H1 (cell line): ENCODE data around the gene FAM53C. TPM values are rescaled to one million over a fixed set of nuclear protein-coding genes. Genes with fewer than 3 reads are reported as not detected.

Source experiments
- CTCF ChIA-PET: fragments of 300-600 bp; sonication (Branson Sonifier 250); formaldehyde crosslinking; loops from one replicate; lab custom pipeline; 2021; ENCODE audit not compliant: partially characterized antibody; lab: Charles Lee
- POLR2A ChIA-PET: fragments of 300-600 bp; sonication (Branson Sonifier 250); formaldehyde crosslinking; loops from one replicate; lab custom pipeline; 2021; ENCODE audit warnings: inconsistent platforms; ENCODE audit not compliant: partially characterized antibody; lab: Charles Lee
- DNase-seq, 2 experiments: peaks; one replicate each; pipeline versions ENCODE4 v3.0.0 to v3.0.0-alpha.2; 2010 to 2022; ENCODE audit warnings: low spot score in 2 of 2, low read depth in 1 of 2, mixed read lengths in 1 of 2
- FAIRE-seq: peaks from 2 replicates; lab custom pipeline; 2011; peaks lifted over from hg19 to GRCh38; lab: Jason Lieb, UNC
- H2AFZ ChIP-seq: 2 replicates; pipeline ENCODE4 v1.8.1; 2012; ENCODE audit warnings: low read length, inconsistent platforms
- H2AK5ac ChIP-seq: 2 replicates; pipeline ENCODE4 v1.6.1; 2013; ENCODE audit warnings: low read depth, low read length
- H2BK120ac ChIP-seq: replicated peaks from 2 replicates; pipeline ENCODE3; 2013; ENCODE audit warnings: low read depth, low read length, inconsistent platforms
- H2BK12ac ChIP-seq: 2 replicates; pipeline ENCODE4 v1.6.1; 2013; ENCODE audit warnings: low read depth, low read length
- H2BK15ac ChIP-seq: 2 replicates; pipeline ENCODE4 v1.6.1; 2013; ENCODE audit warnings: low read length
- H2BK20ac ChIP-seq: 2 replicates; pipeline ENCODE4 v1.6.1; 2013; ENCODE audit warnings: low read length
- H2BK5ac ChIP-seq: 2 replicates; pipeline ENCODE4 v1.6.1; 2013; ENCODE audit warnings: low read depth, low read length
- H3K14ac ChIP-seq: 2 replicates; pipeline ENCODE4 v1.6.1; 2013; ENCODE audit warnings: inconsistent platforms; ENCODE audit not compliant: insufficient read length
- H3K18ac ChIP-seq: 2 replicates; pipeline ENCODE4 v1.6.1; 2013; ENCODE audit warnings: low read length; ENCODE audit errors: extremely low read depth
- H3K23ac ChIP-seq: 2 replicates; pipeline ENCODE4 v1.6.1; 2013; ENCODE audit warnings: inconsistent platforms; ENCODE audit not compliant: insufficient read length
- H3K23me2 ChIP-seq: 2 replicates; pipeline ENCODE4 v1.6.1; 2013; ENCODE audit warnings: low read depth, low read length
- H3K27ac ChIP-seq: 2 replicates; pipeline ENCODE4 v1.6.1; 2011; ENCODE audit warnings: low read depth, low read length, inconsistent platforms
- H3K27me3 ChIP-seq, 4 experiments: replicated peaks in 1 of 4; 1 replicate in 1 of 4; 2 replicates in 3 of 4; pipeline versions ENCODE4 v1.6.1 to v1.8.1; 2011 to 2013; ENCODE audit warnings: low read length in 3 of 4, mild to moderate bottlenecking in 3 of 4, inconsistent platforms in 2 of 4, mixed read lengths in 2 of 4, moderate library complexity in 1 of 4; ENCODE audit not compliant: control insufficient read depth in 3 of 4, insufficient read depth in 3 of 4; ENCODE audit errors: extremely low read depth in 1 of 4
- H3K36me3 ChIP-seq, 4 experiments: 2 replicates each; pipeline versions ENCODE4 v1.6.1 to v1.8.1; 2011 to 2013; ENCODE audit warnings: mild to moderate bottlenecking in 4 of 4, low read length in 3 of 4, moderate library complexity in 2 of 4, control low read depth in 1 of 4, inconsistent platforms in 1 of 4; ENCODE audit not compliant: insufficient read depth in 4 of 4, control insufficient read depth in 2 of 4
- H3K4ac ChIP-seq: replicated peaks from 2 replicates; pipeline ENCODE3; 2013; ENCODE audit warnings: low read length, low read depth, mixed read lengths, inconsistent platforms; ENCODE audit not compliant: insufficient read length
- H3K4me1 ChIP-seq, 4 experiments: replicated peaks in 1 of 4; 1 replicate in 1 of 4; 2 replicates in 3 of 4; pipeline versions ENCODE4 v1.6.1 to v1.8.1; 2011 to 2013; ENCODE audit warnings: low read length in 3 of 4, inconsistent platforms in 2 of 4, mixed read lengths in 1 of 4; ENCODE audit not compliant: insufficient read depth in 4 of 4, control insufficient read depth in 3 of 4
- H3K4me2 ChIP-seq, 2 experiments: 2 replicates each; pipeline versions ENCODE4 v1.6.1 to v1.8.1; 2011 to 2013; ENCODE audit warnings: low read depth in 2 of 2, low read length in 2 of 2, control low read depth in 1 of 2, inconsistent platforms in 1 of 2, mild to moderate bottlenecking in 1 of 2; ENCODE audit not compliant: insufficient read depth in 1 of 2
- H3K4me3 ChIP-seq, 4 experiments: fragments of 200-600, 300-600 bp in 1 of 4; sonication (generic), shearing (Covaris generic), sonication (Bioruptor Twin) in 1 of 4; 2 replicates each; pipeline versions ENCODE4 v1.5.1 to v1.8.1; 2011 to 2016; ENCODE audit warnings: low read length in 4 of 4, low read depth in 3 of 4, control low read depth in 2 of 4, inconsistent platforms in 2 of 4, mild to moderate bottlenecking in 2 of 4, mixed read lengths in 1 of 4, moderate library complexity in 1 of 4; ENCODE audit not compliant: insufficient read depth in 2 of 4; ENCODE audit errors: extremely low read depth in 1 of 4
- H3K56ac ChIP-seq: replicated peaks from 2 replicates; pipeline ENCODE3; 2013; ENCODE audit warnings: low read depth, mild to moderate bottlenecking, mixed read lengths, low read length, inconsistent platforms; ENCODE audit not compliant: insufficient read length
- H3K79me1 ChIP-seq: 2 replicates; pipeline ENCODE4 v1.6.1; 2013; ENCODE audit warnings: low read depth, low read length, control low read depth
- H3K79me2 ChIP-seq, 2 experiments: 2 replicates each; pipeline versions ENCODE4 v1.6.1 to v1.8.1; 2012 to 2013; ENCODE audit warnings: low read length in 2 of 2, mild to moderate bottlenecking in 2 of 2, inconsistent platforms in 1 of 2; ENCODE audit not compliant: insufficient read depth in 2 of 2, control insufficient read depth in 1 of 2
- H3K9ac ChIP-seq, 4 experiments: replicated peaks in 1 of 4; 1 replicate in 1 of 4; 2 replicates in 3 of 4; pipeline versions ENCODE4 v1.6.1 to v1.8.1; 2011 to 2013; ENCODE audit warnings: low read depth in 3 of 4, low read length in 3 of 4, control low read depth in 2 of 4, mild to moderate bottlenecking in 2 of 4, moderate library complexity in 2 of 4, inconsistent platforms in 1 of 4; ENCODE audit errors: extremely low read depth in 1 of 4
- H3K9me3 ChIP-seq, 2 experiments: 2 replicates each; pipeline versions ENCODE4 v1.6.1 to v1.8.1; 2012 to 2013; ENCODE audit warnings: mild to moderate bottlenecking in 2 of 2, moderate library complexity in 2 of 2, control low read depth in 1 of 2, inconsistent platforms in 1 of 2, low read depth in 1 of 2, low read length in 1 of 2, mixed read lengths in 1 of 2; ENCODE audit not compliant: insufficient read depth in 2 of 2
- H4K20me1 ChIP-seq, 2 experiments: replicated peaks in 1 of 2; 2 replicates each; pipeline versions ENCODE3 to v1.8.1; 2011 to 2013; ENCODE audit warnings: inconsistent platforms in 2 of 2, low read length in 2 of 2, mild to moderate bottlenecking in 1 of 2; ENCODE audit not compliant: insufficient read depth in 2 of 2, control insufficient read depth in 1 of 2
- H4K5ac ChIP-seq: 2 replicates; pipeline ENCODE4 v1.6.1; 2013; ENCODE audit warnings: low read length, low read depth, mixed read lengths, inconsistent platforms; ENCODE audit not compliant: insufficient read length
- H4K8ac ChIP-seq: 2 replicates; pipeline ENCODE4 v1.8.0; 2013; ENCODE audit warnings: mild to moderate bottlenecking, moderate library complexity, low read length, inconsistent platforms; ENCODE audit not compliant: insufficient read depth; ENCODE audit errors: extremely low read depth
- H4K91ac ChIP-seq: replicated peaks from 2 replicates; pipeline ENCODE3; 2013; ENCODE audit warnings: low read length, mixed read lengths, inconsistent platforms; ENCODE audit not compliant: insufficient read length
- ASH2L ChIP-seq: fragments of 200-600, 300-600 bp; sonication (generic); IDR thresholded peaks from one replicate; pipeline ENCODE4 v1.7.1; 2017; ENCODE audit warnings: low read length
- CHD1 ChIP-seq: IDR thresholded peaks from 2 replicates; pipeline ENCODE4 v1.6.1; 2012; ENCODE audit warnings: low read depth, low read length, improper control_type of control experiment
- MAFK ChIP-seq: IDR thresholded peaks from 2 replicates; pipeline ENCODE4 v1.6.1; 2012; ENCODE audit warnings: low read depth, mild to moderate bottlenecking, improper control_type of control experiment, low read length
- POLR2A ChIP-seq, 2 experiments: IDR thresholded peaks; 1 replicate in 1 of 2; 2 replicates in 1 of 2; pipeline ENCODE4 v1.6.1; 2011; ENCODE audit warnings: low read depth in 2 of 2, low read length in 2 of 2, mild to moderate bottlenecking in 2 of 2; ENCODE audit errors: control extremely low read depth in 1 of 2
- RNF2 ChIP-seq: fragments of 200-900, 300-1000 bp; sonication (generic); IDR thresholded peaks from 2 replicates; pipeline ENCODE4 v1.7.1; 2016; ENCODE audit warnings: borderline replicate concordance, low read depth, mild to moderate bottlenecking, antibody characterized with exemption, low read length; ENCODE audit not compliant: poor library complexity, severe bottlenecking; ENCODE audit errors: missing control alignments
- RXRA ChIP-seq: IDR thresholded peaks from 2 replicates; pipeline ENCODE4 v1.6.1; 2011; ENCODE audit warnings: low read depth, mild to moderate bottlenecking, low read length, moderate library complexity; ENCODE audit not compliant: insufficient read depth
- SIX5 ChIP-seq: IDR thresholded peaks from 2 replicates; pipeline ENCODE4 v1.6.1; 2011; ENCODE audit warnings: mild to moderate bottlenecking, low read depth, low read length
- SP1 ChIP-seq: IDR thresholded peaks from 2 replicates; pipeline ENCODE4 v1.6.1; 2011; ENCODE audit warnings: low read depth, low read length
- SRF ChIP-seq: IDR thresholded peaks from 2 replicates; pipeline ENCODE4 v1.6.1; 2011; ENCODE audit warnings: mild to moderate bottlenecking, low read depth, low read length, moderate library complexity
- TAF1 ChIP-seq: IDR thresholded peaks from 2 replicates; pipeline ENCODE4 v1.6.1; 2011; ENCODE audit warnings: mild to moderate bottlenecking, low read depth, low read length
- TCF12 ChIP-seq: IDR thresholded peaks from 2 replicates; pipeline ENCODE4 v1.6.1; 2011; ENCODE audit warnings: low read depth, mild to moderate bottlenecking, low read length
- ZNF274 ChIP-seq: IDR thresholded peaks from 2 replicates; pipeline ENCODE4 v1.7.0; 2012; ENCODE audit warnings: low read length, borderline replicate concordance; ENCODE audit errors: extremely low read depth
- WGBS, 2 experiments: shearing (Covaris generic) in 1 of 2; methylation state at CpG; one replicate each; pipeline versions ENCODE4 v1.1.6 to v1.1.7; 2013 to 2015; ENCODE audit warnings: low lambda C conversion rate in 2 of 2, mixed read lengths in 2 of 2, inconsistent platforms in 1 of 2, low coverage in 1 of 2, missing lambda C conversion rate in 1 of 2; ENCODE audit not compliant: insufficient replicate concordance in 2 of 2, insufficient coverage in 1 of 2, insufficient read length in 1 of 2; ENCODE audit errors: extremely low coverage in 1 of 2, missing lambda C conversion rate in 1 of 2; 5-methylcytosine and 5-hydroxymethylcytosine counted together
- polyA plus RNA-seq, 7 experiments: library from polyadenylated mRNA; depleted of rRNA in 3 of 7; stranded (reverse) in 5 of 7; unstranded in 2 of 7; fragments of >200 nt in 5 of 7; fragments of 200-250 nt in 2 of 7; gene quantifications; 1 replicate in 5 of 7; 2 replicates in 1 of 7; 4 replicates in 1 of 7; pipeline versions ENCODE4 v1.2.1 to v1.2.3, GENCODE V29; 2011 to 2013; ENCODE audit warnings: missing spikeins in 2 of 7, mixed read lengths in 2 of 7
- total RNA-seq: library from RNA; stranded (reverse); fragmentation: NEBNext Ultra II Directional; extraction: Animal tissue kit (Norgen Biotek cat#: 25700); gene quantifications from 2 replicates; pipeline ENCODE4 v1.2.1, GENCODE V29; 2021
- TF ChIP-seq, protein P1 (sequence below): IDR thresholded peaks from 2 replicates; pipeline ENCODE4 v1.6.1; 2011; ENCODE audit warnings: low read length, improper control_type of control experiment
- TF ChIP-seq, protein P2 (sequence below): IDR thresholded peaks from 2 replicates; pipeline ENCODE4 v1.6.1; 2012; ENCODE audit warnings: inconsistent platforms

FAM53C gene
- total and polyA plus RNA-seq, 2 of the 8 experiments (the other 6 are each of a cell fraction or from before 2014, with no cell fraction given), result 57.6 to 75.3 TPM

DNA sequence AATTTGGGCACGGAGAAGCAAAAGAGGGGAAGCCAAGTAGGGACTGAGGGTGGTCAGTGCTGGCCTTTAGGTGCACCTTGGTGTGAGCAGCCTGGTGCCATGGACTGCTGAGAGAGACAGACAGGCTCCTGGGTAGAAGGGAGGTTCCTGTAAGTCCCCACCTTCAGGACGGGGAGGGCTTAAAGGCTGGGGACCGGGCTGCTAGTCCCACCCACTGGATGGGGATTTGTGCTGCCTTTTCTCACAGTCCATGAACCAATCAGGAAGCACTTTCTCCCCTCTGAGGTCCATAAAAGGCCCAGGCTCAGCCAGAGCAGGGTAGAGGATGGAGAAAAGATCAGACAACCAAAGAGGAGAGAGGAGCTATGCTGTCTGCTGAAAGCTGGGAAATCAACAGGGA is 21.7 kb upstream of the FAM53C start:
- Histone ChIP-seq H3K4ac (no peak overlapping the region), H3K79me1 (no peaks in the 10 kb centered on the region), H4K91ac (no peak overlapping the region), H3K79me2 (no peaks in the 10 kb centered on the region), H2AK5ac (no peak overlapping the region), H2BK120ac (no peak overlapping the region), H2AFZ (no peak overlapping the region), H2BK5ac (no peak overlapping the region), H3K27ac (no peak overlapping the region), H2BK20ac (no peak overlapping the region), H3K4me3 (no peak overlapping the region), H2BK15ac (no peak overlapping the region), H3K27me3 (no peaks in the 10 kb centered on the region), H2BK12ac (no peak overlapping the region), H3K4me1 (no peaks in the 10 kb centered on the region), H4K5ac (no peak overlapping the region), H4K20me1 (no peaks in the 10 kb centered on the region), H3K9me3 (no peaks in the 10 kb centered on the region), H3K36me3 (peaks cover 0 to 25% (median 13%) of the 10 kb centered on the region in 4 experiments; a peak in 4 of 8 replicates), H3K4me2 (no peak overlapping the region), H3K23me2 (no peaks in the 10 kb centered on the region), H3K56ac (no peak overlapping the region), H3K18ac (no peak overlapping the region), H3K14ac (no peak overlapping the region), H4K8ac (peak overlapping the region; percentile 51), H3K23ac (no peak overlapping the region), H3K9ac (no peak overlapping the region)
- ChIA-PET POLR2A (interaction anchor here (0.8 to 4.1 kb wide), 5 partner anchors 13 to 23 kb away, joined by 3 to 14 read pairs (median 5); partner anchors contain the start of genes CDC25C and FAM53C), CTCF (interaction anchor here (0.9 to 1.3 kb wide), 4 partner anchors 23 to 247 kb away, joined by 3 to 4 read pairs (median 3); no protein-coding TSS in a partner anchor)
- WGBS, 2 experiments, result 78% methylated on average over 3 of the region's 3 CpGs; no CpG with 5 or more reads in 1 of the 2 experiments
- no peak for FAIRE-seq
- no peak for DNase-seq
- TF ChIP-seq, protein P1, sequence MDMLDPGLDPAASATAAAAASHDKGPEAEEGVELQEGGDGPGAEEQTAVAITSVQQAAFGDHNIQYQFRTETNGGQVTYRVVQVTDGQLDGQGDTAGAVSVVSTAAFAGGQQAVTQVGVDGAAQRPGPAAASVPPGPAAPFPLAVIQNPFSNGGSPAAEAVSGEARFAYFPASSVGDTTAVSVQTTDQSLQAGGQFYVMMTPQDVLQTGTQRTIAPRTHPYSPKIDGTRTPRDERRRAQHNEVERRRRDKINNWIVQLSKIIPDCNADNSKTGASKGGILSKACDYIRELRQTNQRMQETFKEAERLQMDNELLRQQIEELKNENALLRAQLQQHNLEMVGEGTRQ, result no peak
- TF ChIP-seq TAF1 (no peak), RNF2 (no peak), ASH2L (no peak), ZNF274 (no peak), RXRA (no peak), SIX5 (no peak), POLR2A (IDR thresholded peaks at IDR 0.05; ENCODE audit: control extremely low read depth in 1 of 2, low read depth in 2 of 2, low read length in 2 of 2) (no peak), TCF12 (no peak), CHD1 (no peak), SRF (no peak), MAFK (no peak), SP1 (no peak)
- TF ChIP-seq, protein P2, sequence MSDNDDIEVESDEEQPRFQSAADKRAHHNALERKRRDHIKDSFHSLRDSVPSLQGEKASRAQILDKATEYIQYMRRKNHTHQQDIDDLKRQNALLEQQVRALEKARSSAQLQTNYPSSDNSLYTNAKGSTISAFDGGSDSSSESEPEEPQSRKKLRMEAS, result no peak
